Progenitor cell of endocrine pancreas (in vitro differentiated cells): Measurements from ENCODE around the gene TXK. TPM values are rescaled to one million over a fixed set of nuclear protein-coding genes. Genes with fewer than 3 reads are reported as not detected.

Experiments
- DNase-seq: peaks from one replicate; pipeline ENCODE4 v3.0.0; 2021; ENCODE audit warnings: low spot score; ENCODE audit not compliant: unreplicated experiment
- H3K27ac Mint-ChIP-seq: 2 replicates; pipeline ENCODE4 v1.8.0; 2021; ENCODE audit warnings: mild to moderate bottlenecking, moderate library complexity, mixed read lengths
- H3K27me3 Mint-ChIP-seq: 2 replicates; pipeline ENCODE4 v1.8.0; 2021; ENCODE audit warnings: mixed read lengths
- H3K36me3 Mint-ChIP-seq: 2 replicates; pipeline ENCODE4 v1.8.0; 2022; ENCODE audit warnings: mixed read lengths; ENCODE audit not compliant: insufficient read depth
- H3K4me1 Mint-ChIP-seq: 2 replicates; pipeline ENCODE4 v1.8.0; 2021; ENCODE audit warnings: low read depth, mixed read lengths
- H3K4me3 Mint-ChIP-seq: 2 replicates; pipeline ENCODE4 v1.8.0; 2021; ENCODE audit warnings: low read depth, mild to moderate bottlenecking, moderate library complexity, mixed read lengths
- H3K9me3 Mint-ChIP-seq: 2 replicates; pipeline ENCODE4 v1.8.0; 2021; ENCODE audit warnings: low read depth, mixed read lengths
- total RNA-seq: library from RNA; stranded (reverse); gene quantifications from 2 replicates; pipeline ENCODE4 v1.2.1, GENCODE V29; 2021
- TF ChIP-seq, protein P1 (sequence below): fragments of 200-600 bp; sonication (generic); IDR thresholded peaks from one replicate; pipeline ENCODE4 v1.5.0; 2021; ENCODE audit warnings: antibody characterized with exemption, mild to moderate bottlenecking; ENCODE audit not compliant: unreplicated experiment

The TXK gene
- total RNA-seq, 1 donor from 2014 or later: 1.3 TPM

DNA sequence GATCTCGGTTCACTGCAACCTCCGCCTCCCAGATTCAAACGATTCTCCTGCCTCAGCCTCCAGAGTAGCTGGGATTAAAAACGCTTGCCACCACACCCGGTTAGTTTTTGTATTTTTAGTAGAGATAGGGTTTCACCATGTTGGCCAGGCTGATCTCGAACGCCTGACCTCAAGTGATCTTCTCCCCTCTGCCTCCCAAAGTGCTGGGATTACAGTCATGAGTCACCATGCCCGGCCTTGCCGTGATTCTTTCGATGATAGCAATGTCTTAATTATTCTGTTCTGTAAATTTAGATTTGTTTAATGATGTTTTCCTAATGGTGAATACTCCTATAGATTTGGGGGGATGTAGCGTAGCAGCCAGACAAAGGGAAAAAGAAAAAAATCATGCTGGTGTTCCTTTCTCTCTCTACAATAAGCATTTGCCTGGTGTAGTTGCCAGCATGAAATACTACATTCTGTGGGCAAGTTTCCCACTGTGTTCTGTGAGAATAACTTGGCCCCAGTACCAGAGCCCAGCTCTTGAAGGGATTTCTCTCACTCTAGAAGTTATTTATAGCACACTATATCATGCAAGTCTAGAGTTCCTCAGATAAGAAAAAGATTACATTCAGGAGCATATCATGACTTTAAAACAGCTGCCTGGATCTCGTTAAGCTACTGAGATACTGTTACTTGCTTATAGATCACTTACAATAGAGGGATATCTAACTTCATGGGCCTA lies 102.1 kb downstream of the TXK start:
- Mint-ChIP-seq H3K36me3 (peaks cover 43% of the 10 kb centered on the region), H3K9me3 (no peaks in the 10 kb centered on the region), H3K4me3 (no peak overlapping the region), H3K27me3 (no peaks in the 10 kb centered on the region), H3K27ac (no peak overlapping the region), H3K4me1 (peaks cover 25% of the 10 kb centered on the region)
- no peak for DNase-seq
- TF ChIP-seq, protein P1, sequence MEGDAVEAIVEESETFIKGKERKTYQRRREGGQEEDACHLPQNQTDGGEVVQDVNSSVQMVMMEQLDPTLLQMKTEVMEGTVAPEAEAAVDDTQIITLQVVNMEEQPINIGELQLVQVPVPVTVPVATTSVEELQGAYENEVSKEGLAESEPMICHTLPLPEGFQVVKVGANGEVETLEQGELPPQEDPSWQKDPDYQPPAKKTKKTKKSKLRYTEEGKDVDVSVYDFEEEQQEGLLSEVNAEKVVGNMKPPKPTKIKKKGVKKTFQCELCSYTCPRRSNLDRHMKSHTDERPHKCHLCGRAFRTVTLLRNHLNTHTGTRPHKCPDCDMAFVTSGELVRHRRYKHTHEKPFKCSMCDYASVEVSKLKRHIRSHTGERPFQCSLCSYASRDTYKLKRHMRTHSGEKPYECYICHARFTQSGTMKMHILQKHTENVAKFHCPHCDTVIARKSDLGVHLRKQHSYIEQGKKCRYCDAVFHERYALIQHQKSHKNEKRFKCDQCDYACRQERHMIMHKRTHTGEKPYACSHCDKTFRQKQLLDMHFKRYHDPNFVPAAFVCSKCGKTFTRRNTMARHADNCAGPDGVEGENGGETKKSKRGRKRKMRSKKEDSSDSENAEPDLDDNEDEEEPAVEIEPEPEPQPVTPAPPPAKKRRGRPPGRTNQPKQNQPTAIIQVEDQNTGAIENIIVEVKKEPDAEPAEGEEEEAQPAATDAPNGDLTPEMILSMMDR: no peak

DNA sequence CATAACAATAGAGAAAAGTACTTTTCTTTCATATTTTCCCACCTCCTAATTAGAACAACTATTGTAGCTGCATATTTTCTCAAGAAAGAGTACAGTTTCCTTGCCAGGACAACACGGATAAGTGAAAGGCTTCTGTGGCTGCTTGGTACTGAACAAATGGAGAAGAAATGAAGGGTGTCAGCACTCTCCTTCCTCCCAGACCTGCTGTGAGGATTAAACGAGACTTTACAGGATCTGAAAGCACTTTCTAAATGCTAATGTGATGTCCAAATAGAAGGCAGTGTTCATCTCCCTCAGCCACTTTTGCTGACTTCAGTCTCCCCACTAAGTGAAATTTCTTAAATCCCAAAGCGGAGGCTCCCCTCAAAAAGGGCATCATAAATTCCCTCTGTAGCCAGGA lies 103.6 kb downstream of the TXK start:
- Mint-ChIP-seq H3K9me3 (no peaks in the 10 kb centered on the region), H3K27ac (no peak overlapping the region), H3K36me3 (peaks cover 43% of the 10 kb centered on the region), H3K4me1 (peaks cover 26% of the 10 kb centered on the region), H3K4me3 (no peak overlapping the region), H3K27me3 (no peaks in the 10 kb centered on the region)
- DNase-seq: no peak
- TF ChIP-seq, protein P1: no peak

DNA sequence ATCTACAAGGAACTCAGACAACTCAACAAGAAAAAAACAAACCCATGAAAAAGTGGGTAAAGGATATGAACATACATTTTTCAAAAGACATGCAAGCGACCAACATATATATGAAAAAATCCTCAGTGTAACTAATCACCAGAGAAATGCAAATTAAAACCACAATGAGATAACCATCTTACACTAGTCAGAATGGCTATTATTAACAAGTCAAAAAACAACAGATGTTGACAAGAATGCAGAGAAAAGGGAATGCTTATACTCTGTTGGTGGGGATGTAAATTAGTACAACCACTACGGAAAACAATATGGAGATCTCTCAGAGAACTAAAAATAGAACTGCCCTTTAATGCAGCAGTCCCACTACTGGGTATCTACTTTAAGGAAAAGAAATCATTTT lies 105.4 kb downstream of the TXK start:
- no peak overlapping the region for H3K4me3 Mint-ChIP-seq

DNA sequence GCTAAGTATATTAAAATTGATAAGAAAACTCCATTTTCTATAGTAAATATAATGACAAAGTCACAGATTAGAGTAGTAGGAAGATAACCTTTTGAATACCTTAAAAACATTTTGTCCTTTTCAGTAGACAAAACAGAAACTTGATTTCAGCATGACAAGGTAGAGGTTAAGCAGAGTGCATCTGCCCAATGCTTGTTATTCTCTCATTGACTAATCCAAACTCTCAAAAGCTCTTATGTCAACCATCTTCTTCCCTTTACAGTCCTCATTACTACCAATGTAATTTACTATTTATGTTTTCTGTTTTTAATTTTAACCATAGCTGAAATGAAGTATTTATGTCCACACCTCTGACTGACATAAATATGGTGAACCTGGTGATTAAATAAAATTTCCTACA lies 106.4 kb downstream of the TXK start:
- DNase-seq: no peak
- no peaks in the 10 kb centered on the region for H3K27me3 Mint-ChIP-seq
- TF ChIP-seq, protein P1: no peak
- peaks cover 16% of the 10 kb centered on the region for H3K4me1 Mint-ChIP-seq
- H3K27ac Mint-ChIP-seq: no peak overlapping the region
- H3K9me3 Mint-ChIP-seq: no peaks in the 10 kb centered on the region
- peaks cover 28% of the 10 kb centered on the region for H3K36me3 Mint-ChIP-seq
- H3K4me3 Mint-ChIP-seq: no peak overlapping the region

More for the DNA sequence above, 105.4 kb downstream of the TXK start:
- no peaks in the 10 kb centered on the region for H3K9me3 Mint-ChIP-seq
- no peak overlapping the region for H3K27ac Mint-ChIP-seq
- TF ChIP-seq, protein P1: no peak
- no peaks in the 10 kb centered on the region for H3K27me3 Mint-ChIP-seq
- DNase-seq: no peak
- peaks cover 27% of the 10 kb centered on the region for H3K4me1 Mint-ChIP-seq
- H3K36me3 Mint-ChIP-seq: peaks cover 29% of the 10 kb centered on the region

DNA sequence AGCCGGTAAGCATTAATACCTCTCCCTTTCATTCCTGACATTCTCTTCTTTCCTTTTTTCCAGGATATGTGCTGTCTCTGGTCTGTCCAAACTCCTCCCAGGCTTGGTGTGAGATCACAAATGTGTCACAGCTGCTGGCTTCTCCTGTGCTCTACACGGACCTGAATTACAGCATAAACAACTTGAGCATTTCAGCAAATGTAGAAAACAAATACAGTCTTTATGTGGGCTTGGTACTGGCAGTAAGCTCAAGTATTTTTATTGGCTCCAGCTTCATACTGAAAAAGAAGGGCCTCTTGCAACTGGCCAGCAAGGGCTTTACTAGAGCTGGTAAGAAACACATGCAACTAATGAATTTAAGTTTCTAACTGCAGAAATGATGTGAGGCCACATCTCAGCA lies 109.0 kb downstream of the TXK start:
- Mint-ChIP-seq H3K9me3 (no peaks in the 10 kb centered on the region), H3K4me1 (peaks cover 7% of the 10 kb centered on the region), H3K36me3 (peaks cover 26% of the 10 kb centered on the region), H3K27me3 (no peaks in the 10 kb centered on the region), H3K4me3 (no peak overlapping the region), H3K27ac (peak overlapping the region; percentile 19)
- TF ChIP-seq, protein P1: no peak
- no peak for DNase-seq
